ENCODE data around the gene TRDMT1.
A peak's percentile ranks its signal among the peaks of the same experiment; 100 is the strongest.

The TRDMT1 gene

DNA sequence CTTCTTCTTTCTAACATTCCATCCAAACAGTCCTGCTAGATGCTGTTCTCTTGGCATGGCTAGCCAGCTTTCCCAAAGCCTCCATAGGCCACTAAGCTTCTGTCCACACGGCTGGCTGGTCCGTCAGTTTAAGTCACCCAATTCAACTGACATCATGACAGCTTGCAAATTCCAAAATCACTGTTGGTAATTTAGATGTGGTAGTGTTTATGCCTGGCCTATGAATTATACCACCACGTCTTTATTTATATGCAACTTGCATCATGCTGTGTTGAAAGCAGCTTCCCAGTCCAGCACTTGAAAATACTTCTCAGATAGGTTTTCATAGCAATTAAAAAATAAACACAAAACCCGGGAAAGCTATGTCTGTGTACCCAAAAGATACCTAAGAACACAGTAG is 24.3 kb upstream of the TRDMT1 start:
- Histone ChIP-seq H3K27ac (ENCODE audit: low read depth, low read length) (no peak overlapping the region), H3K9ac (ENCODE audit: low read length in 5 of 5) (no peak overlapping the region), H3K4me1 (ENCODE audit: control insufficient read depth in 5 of 5, insufficient read depth in 5 of 5, low read length in 5 of 5) (peaks cover 5 to 25% (median 19%) of the 10 kb centered on the region in 5 donors), H3K27me3 (ENCODE audit: control insufficient read depth in 5 of 5, insufficient read depth in 4 of 5, low read length in 5 of 5) (no peaks in the 10 kb centered on the region), H3K9me3 (ENCODE audit: control insufficient read depth in 5 of 5, low read length in 5 of 5) (no peaks in the 10 kb centered on the region), H3K36me3 (ENCODE audit: control insufficient read depth in 5 of 5, insufficient read depth in 5 of 5, low read length in 5 of 5) (peaks cover 0 to 11% (median 8%) of the 10 kb centered on the region in 5 donors), H3K4me3 (ENCODE audit: low read depth in 1 of 5, low read length in 5 of 5) (no peak overlapping the region)

DNA sequence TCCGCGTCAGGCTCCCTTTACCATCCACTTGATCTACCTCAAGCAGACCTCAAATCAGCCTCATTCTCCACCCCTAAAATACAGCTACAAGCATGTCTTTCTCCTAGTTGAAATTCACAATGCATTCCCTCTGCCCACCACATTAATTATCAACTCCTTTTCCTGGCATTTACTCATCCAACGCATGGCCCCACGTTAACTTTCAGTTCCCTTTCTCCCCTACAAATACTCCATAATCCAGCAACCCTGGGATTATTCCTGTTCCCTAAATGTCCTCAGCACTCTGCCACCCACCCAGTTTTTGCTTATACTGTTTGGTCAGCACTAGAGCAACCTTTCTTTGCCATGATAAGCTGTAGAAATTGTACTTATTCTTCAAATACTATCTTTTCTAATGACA is 20.9 kb upstream of the TRDMT1 start:
- Histone ChIP-seq H3K36me3 (ENCODE audit: control insufficient read depth in 5 of 5, insufficient read depth in 5 of 5, low read length in 5 of 5) (no peaks in the 10 kb centered on the region), H3K4me3 (ENCODE audit: low read depth in 1 of 5, low read length in 5 of 5) (no peak overlapping the region), H3K9ac (ENCODE audit: low read length in 5 of 5) (no peak overlapping the region), H3K27ac (ENCODE audit: low read depth, low read length) (no peak overlapping the region), H3K9me3 (ENCODE audit: control insufficient read depth in 5 of 5, low read length in 5 of 5) (no peaks in the 10 kb centered on the region), H3K4me1 (ENCODE audit: control insufficient read depth in 5 of 5, insufficient read depth in 5 of 5, low read length in 5 of 5) (peaks cover 5 to 29% (median 19%) of the 10 kb centered on the region in 5 donors), H3K27me3 (ENCODE audit: control insufficient read depth in 5 of 5, insufficient read depth in 4 of 5, low read length in 5 of 5) (no peaks in the 10 kb centered on the region)

DNA sequence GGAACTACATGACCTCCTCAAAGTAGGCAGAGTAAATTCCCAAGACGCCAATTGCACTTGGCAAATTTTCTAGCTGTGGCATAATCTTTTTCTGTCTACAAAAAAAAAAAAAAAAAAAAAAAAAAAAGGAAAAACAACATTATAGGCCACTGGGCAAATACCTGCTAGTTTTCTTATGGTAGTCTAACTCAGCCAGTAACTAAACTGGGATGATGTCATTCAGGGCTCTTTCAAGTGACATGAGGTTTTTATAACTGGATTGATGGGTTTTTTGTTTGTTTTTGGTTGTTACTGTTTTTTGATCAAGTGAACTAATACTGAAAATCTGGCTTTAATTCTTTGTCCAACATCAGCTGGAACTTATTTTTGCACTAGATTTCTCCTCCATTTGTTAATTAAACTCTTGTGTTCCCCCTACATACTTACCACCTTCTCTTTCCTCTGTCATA is 19.2 kb upstream of the TRDMT1 start:
- no peaks in the 10 kb centered on the region for H3K27me3 ChIP-seq (ENCODE audit: control insufficient read depth in 5 of 5, insufficient read depth in 4 of 5, low read length in 5 of 5)
- H3K9me3 ChIP-seq (ENCODE audit: control insufficient read depth in 5 of 5, low read length in 5 of 5) = no peaks in the 10 kb centered on the region
- no peaks in the 10 kb centered on the region for H3K36me3 ChIP-seq (ENCODE audit: control insufficient read depth in 5 of 5, insufficient read depth in 5 of 5, low read length in 5 of 5)
- H3K4me1 ChIP-seq (ENCODE audit: control insufficient read depth in 5 of 5, insufficient read depth in 5 of 5, low read length in 5 of 5) = peaks cover 2 to 29% (median 22%) of the 10 kb centered on the region in 5 donors
- H3K27ac ChIP-seq (ENCODE audit: low read depth, low read length) = peak overlapping the region; percentile 56
- no peak overlapping the region for H3K4me3 ChIP-seq (ENCODE audit: low read depth in 1 of 5, low read length in 5 of 5)
- H3K9ac ChIP-seq (ENCODE audit: low read length in 5 of 5) = peak overlapping the region in 1 of 5 donors; percentile 42

DNA sequence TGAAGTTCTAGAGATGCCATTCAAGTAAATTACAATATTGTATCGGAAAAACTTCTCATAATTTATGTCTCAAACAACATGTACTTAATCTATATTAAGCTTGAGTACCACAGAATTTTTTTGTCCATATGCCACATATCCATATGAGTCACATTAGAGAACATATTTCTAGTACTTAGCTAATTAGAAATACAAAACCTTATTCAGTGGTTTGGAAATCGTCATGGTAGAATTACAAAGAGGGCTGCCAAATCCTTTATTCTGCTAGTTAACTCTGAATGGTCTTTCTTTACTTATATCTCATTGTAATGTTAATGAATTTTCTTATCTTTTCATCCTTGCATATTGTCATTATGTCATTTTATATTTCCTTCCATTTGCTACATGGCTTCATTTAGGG is 17.6 kb upstream of the TRDMT1 start:
- H3K27ac ChIP-seq (ENCODE audit: low read depth, low read length) = peak overlapping the region; percentile 98
- H3K27me3 ChIP-seq (ENCODE audit: control insufficient read depth in 5 of 5, insufficient read depth in 4 of 5, low read length in 5 of 5) = no peaks in the 10 kb centered on the region
- H3K4me1 ChIP-seq (ENCODE audit: control insufficient read depth in 5 of 5, insufficient read depth in 5 of 5, low read length in 5 of 5) = peaks cover 2 to 42% (median 33%) of the 10 kb centered on the region in 5 donors
- no peaks in the 10 kb centered on the region for H3K9me3 ChIP-seq (ENCODE audit: control insufficient read depth in 5 of 5, low read length in 5 of 5)
- no peaks in the 10 kb centered on the region for H3K36me3 ChIP-seq (ENCODE audit: control insufficient read depth in 5 of 5, insufficient read depth in 5 of 5, low read length in 5 of 5)
- H3K9ac ChIP-seq (ENCODE audit: low read length in 5 of 5) = no peak overlapping the region
- H3K4me3 ChIP-seq (ENCODE audit: low read depth in 1 of 5, low read length in 5 of 5) = no peak overlapping the region

DNA sequence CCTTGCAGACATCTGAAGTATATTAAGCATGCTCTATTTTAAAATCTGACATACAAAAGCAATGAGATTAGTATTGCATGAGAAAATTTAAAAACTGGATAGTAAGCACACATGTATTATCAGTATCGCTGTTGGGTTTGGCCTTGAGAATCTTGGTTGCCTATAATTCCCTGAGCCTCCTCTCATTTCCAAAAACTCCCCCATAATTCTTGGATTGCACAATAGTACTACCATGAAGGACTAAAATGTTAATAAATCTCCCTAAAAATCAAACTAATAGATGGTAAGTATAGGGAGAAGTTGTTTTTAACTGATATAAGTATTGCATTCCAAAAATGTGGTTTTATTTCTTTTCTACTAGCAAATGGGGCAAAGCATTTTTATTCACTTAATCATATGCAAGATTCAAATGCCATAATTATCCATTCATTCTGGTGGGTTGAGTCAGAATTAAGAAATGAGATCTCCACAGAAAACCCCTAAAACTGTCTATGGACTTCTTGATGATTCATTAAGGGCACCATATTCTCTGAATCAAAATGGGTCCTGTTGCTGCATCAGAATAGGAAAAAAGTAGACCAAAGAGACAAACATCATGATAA is 16.3 kb upstream of the TRDMT1 start:
- H3K27me3 ChIP-seq (ENCODE audit: control insufficient read depth in 5 of 5, insufficient read depth in 4 of 5, low read length in 5 of 5) = no peaks in the 10 kb centered on the region
- no peaks in the 10 kb centered on the region for H3K36me3 ChIP-seq (ENCODE audit: control insufficient read depth in 5 of 5, insufficient read depth in 5 of 5, low read length in 5 of 5)
- H3K4me1 ChIP-seq (ENCODE audit: control insufficient read depth in 5 of 5, insufficient read depth in 5 of 5, low read length in 5 of 5) = peaks cover 2 to 42% (median 33%) of the 10 kb centered on the region in 5 donors
- no peak overlapping the region for H3K4me3 ChIP-seq (ENCODE audit: low read depth in 1 of 5, low read length in 5 of 5)
- H3K9me3 ChIP-seq (ENCODE audit: control insufficient read depth in 5 of 5, low read length in 5 of 5) = no peaks in the 10 kb centered on the region
- H3K27ac ChIP-seq (ENCODE audit: low read depth, low read length) = peak overlapping the region; percentile 98
- H3K9ac ChIP-seq (ENCODE audit: low read length in 5 of 5) = peak overlapping the region in 1 of 5 donors; percentile 82

DNA sequence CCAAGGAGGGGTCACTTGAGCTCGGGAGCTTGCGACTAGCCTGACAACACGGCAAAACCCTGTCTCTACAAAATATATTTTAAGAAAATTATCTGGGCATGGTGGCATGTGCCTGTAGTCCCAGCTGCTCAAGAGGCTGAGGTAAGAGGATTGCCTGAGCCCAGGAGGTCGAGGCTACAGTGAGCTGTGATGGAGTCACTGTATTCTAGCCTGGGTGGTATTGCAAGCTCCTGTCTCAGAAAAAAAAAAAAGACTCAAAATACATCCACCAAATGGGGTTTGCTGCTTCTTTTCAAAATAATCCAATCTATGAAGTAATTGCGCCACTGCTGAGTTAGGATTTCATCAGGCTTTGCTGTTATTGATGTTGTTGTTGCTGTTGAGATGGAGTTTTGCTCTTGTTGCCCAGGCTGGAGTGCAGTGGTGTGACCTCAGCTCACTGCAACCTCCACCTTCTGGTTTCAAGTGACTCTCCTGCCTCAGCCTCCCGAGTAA is 15.5 kb upstream of the TRDMT1 start:
- peak overlapping the region; percentile 98 for H3K27ac ChIP-seq (ENCODE audit: low read depth, low read length)
- H3K36me3 ChIP-seq (ENCODE audit: control insufficient read depth in 5 of 5, insufficient read depth in 5 of 5, low read length in 5 of 5) = no peaks in the 10 kb centered on the region
- H3K9me3 ChIP-seq (ENCODE audit: control insufficient read depth in 5 of 5, low read length in 5 of 5) = no peaks in the 10 kb centered on the region
- H3K4me3 ChIP-seq (ENCODE audit: low read depth in 1 of 5, low read length in 5 of 5) = peak overlapping the region in 3 of 5 donors; percentile 28 to 54 (median 33)
- H3K4me1 ChIP-seq (ENCODE audit: control insufficient read depth in 5 of 5, insufficient read depth in 5 of 5, low read length in 5 of 5) = peaks cover 2 to 42% (median 33%) of the 10 kb centered on the region in 5 donors
- H3K9ac ChIP-seq (ENCODE audit: low read length in 5 of 5) = peak overlapping the region in 4 of 5 donors; percentile 46 to 82 (median 64)
- H3K27me3 ChIP-seq (ENCODE audit: control insufficient read depth in 5 of 5, insufficient read depth in 4 of 5, low read length in 5 of 5) = no peaks in the 10 kb centered on the region

DNA sequence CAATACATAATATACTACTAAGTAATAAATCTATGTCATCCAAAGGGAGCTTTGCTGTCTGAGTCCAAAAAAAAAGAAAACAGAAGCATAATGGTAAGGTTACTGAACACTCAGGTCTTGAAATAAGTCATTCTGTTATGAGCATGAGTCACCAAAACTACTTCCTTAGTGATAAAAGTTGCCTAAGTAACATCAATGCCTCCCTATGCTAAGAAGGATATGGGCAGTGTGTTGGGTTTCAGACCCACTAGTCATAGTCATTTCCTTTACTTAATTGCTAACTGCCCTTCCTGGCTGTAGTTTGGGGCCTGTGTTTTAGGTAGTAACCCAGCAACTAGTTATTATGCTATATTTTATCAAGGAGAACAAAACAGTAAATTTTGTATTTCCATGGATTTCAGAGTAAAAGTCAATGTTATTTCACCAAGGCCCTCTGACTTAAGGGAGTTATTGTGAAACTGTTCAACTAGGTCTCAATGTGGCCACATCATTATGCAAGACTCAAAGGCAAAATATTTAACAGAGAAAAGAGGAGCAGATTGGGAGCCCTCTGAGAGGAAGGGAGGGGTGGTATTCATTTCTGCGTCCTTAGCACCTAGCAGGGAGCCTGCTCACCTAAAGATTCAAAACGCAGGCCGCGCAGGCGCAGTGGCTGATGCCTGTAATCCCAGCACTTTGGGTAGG is 14.9 kb upstream of the TRDMT1 start:
- Histone ChIP-seq H3K27me3 (ENCODE audit: control insufficient read depth in 5 of 5, insufficient read depth in 4 of 5, low read length in 5 of 5) (no peaks in the 10 kb centered on the region), H3K9ac (ENCODE audit: low read length in 5 of 5) (peak overlapping the region in 4 of 5 donors; percentile 46 to 82 (median 64)), H3K4me3 (ENCODE audit: low read depth in 1 of 5, low read length in 5 of 5) (peak overlapping the region in 3 of 5 donors; percentile 28 to 54 (median 33)), H3K9me3 (ENCODE audit: control insufficient read depth in 5 of 5, low read length in 5 of 5) (no peaks in the 10 kb centered on the region), H3K27ac (ENCODE audit: low read depth, low read length) (peak overlapping the region; percentile 98), H3K36me3 (ENCODE audit: control insufficient read depth in 5 of 5, insufficient read depth in 5 of 5, low read length in 5 of 5) (no peaks in the 10 kb centered on the region), H3K4me1 (ENCODE audit: control insufficient read depth in 5 of 5, insufficient read depth in 5 of 5, low read length in 5 of 5) (peaks cover 2 to 42% (median 33%) of the 10 kb centered on the region in 5 donors)

DNA sequence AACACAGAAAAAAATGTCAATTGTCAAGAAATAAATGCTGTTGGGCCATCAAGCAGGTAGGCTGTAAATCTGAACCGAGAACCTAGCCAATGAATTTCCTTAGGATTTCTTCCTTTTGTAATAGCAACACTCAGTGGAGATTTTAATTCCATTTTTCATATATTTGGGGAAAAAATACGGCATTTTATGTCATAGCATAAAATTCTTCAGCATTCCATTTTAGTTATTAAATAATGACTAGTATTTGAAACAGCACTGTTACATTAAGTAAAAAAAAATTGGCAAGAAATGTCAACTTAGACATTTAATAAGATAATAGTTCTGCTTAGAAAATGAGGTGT is 14.3 kb upstream of the TRDMT1 start:
- Histone ChIP-seq H3K4me3 (ENCODE audit: low read depth in 1 of 5, low read length in 5 of 5) (peak overlapping the region in 1 of 5 donors; percentile 22), H3K4me1 (ENCODE audit: control insufficient read depth in 5 of 5, insufficient read depth in 5 of 5, low read length in 5 of 5) (peaks cover 2 to 38% (median 32%) of the 10 kb centered on the region in 5 donors), H3K9me3 (ENCODE audit: control insufficient read depth in 5 of 5, low read length in 5 of 5) (no peaks in the 10 kb centered on the region), H3K36me3 (ENCODE audit: control insufficient read depth in 5 of 5, insufficient read depth in 5 of 5, low read length in 5 of 5) (no peaks in the 10 kb centered on the region), H3K27ac (ENCODE audit: low read depth, low read length) (peak overlapping the region; percentile 98), H3K27me3 (ENCODE audit: control insufficient read depth in 5 of 5, insufficient read depth in 4 of 5, low read length in 5 of 5) (no peaks in the 10 kb centered on the region), H3K9ac (ENCODE audit: low read length in 5 of 5) (peak overlapping the region in 3 of 5 donors; percentile 3 to 82 (median 24))

DNA sequence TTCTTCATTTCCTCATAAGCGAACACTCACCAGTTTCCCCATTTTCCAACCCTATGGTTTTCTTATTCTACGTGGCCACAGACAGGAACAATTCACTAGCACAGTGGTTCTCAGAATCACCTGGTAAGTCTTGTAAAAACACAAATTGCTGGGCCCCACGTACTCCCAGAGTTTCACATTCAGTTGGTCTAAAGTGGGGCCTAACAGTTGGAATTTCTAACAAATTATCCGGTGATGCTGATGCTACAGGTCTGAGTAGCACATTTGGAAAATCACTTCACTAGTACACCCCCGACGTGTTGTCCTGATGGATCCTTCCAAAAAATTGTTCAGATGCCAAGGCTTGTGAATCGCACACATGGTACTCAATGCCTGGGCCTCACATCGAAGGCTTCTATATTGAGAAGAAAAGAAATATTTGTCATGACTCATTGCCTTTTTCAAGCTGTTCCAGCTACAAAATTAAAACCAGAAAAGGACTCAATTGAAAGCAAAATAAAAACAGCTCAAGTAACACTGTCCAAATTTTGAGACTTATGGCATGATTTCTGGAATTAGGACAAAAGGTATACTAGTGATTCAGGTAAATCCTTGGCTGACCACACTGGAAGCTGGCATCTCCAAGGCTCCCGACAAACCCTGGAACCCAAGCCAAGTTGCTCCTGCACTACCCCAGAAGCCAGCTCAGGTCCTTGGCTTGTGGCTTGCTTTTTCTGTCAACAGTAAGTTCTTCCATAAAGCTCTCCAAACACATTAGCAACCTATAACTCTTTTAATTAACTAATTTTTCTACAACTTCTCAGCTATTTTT is 13.7 kb upstream of the TRDMT1 start:
- no peaks in the 10 kb centered on the region for H3K27me3 ChIP-seq (ENCODE audit: control insufficient read depth in 5 of 5, insufficient read depth in 4 of 5, low read length in 5 of 5)
- H3K27ac ChIP-seq (ENCODE audit: low read depth, low read length) = peak overlapping the region; percentile 98
- H3K9ac ChIP-seq (ENCODE audit: low read length in 5 of 5) = peak overlapping the region in 3 of 5 donors; percentile 19 to 82 (median 24)
- no peaks in the 10 kb centered on the region for H3K9me3 ChIP-seq (ENCODE audit: control insufficient read depth in 5 of 5, low read length in 5 of 5)
- peaks cover 2 to 39% (median 35%) of the 10 kb centered on the region in 5 donors for H3K4me1 ChIP-seq (ENCODE audit: control insufficient read depth in 5 of 5, insufficient read depth in 5 of 5, low read length in 5 of 5)
- H3K36me3 ChIP-seq (ENCODE audit: control insufficient read depth in 5 of 5, insufficient read depth in 5 of 5, low read length in 5 of 5) = no peaks in the 10 kb centered on the region
- H3K4me3 ChIP-seq (ENCODE audit: low read depth in 1 of 5, low read length in 5 of 5) = peak overlapping the region in 3 of 5 donors; percentile 22 to 37 (median 23)

Data from subcutaneous abdominal adipose tissue (tissue), 5 donors.